AG04449 (cell line): ENCODE data around the gene HCRT.
"Not testable (repeated sequence)": the region's sequence is repeated elsewhere in the genome, so short reads cannot be mapped to it uniquely, and the experiment has no call there.

ENCODE experiments used
- CTCF ChIA-PET: fragments of 350-600 bp; formaldehyde crosslinking; extraction: SDS; loops from one replicate; lab custom pipeline; 2021; ENCODE audit warnings: antibody characterized with exemption; lab: Yijun Ruan, JAX
- POLR2A ChIA-PET: fragments of 400-600, 350-600 bp; formaldehyde crosslinking; extraction: SDS; loops from one replicate; lab custom pipeline; 2020; ENCODE audit warnings: antibody characterized with exemption, inconsistent platforms; lab: Yijun Ruan, JAX
- DNase-seq: peaks from one replicate; pipeline ENCODE4 v3.0.0-alpha.2; 2010; ENCODE audit warnings: low read depth, low spot score
- H3K4me3 ChIP-seq: 2 replicates; pipeline ENCODE4 v1.5.1; 2011; ENCODE audit warnings: low read depth, mild to moderate bottlenecking, control low read depth, low read length
- CTCF ChIP-seq: IDR thresholded peaks from one replicate; pipeline ENCODE4 v1.5.1; 2011; ENCODE audit warnings: mild to moderate bottlenecking, moderate library complexity, low read length, control low read depth, inconsistent platforms; ENCODE audit not compliant: insufficient read depth; ENCODE audit errors: missing control alignments

Gene HCRT

GRCh38 chr17:42141382-42141781 is 43.9 kb downstream of the HCRT start:
- DNase-seq, result no peak
- no peak overlapping the region for H3K4me3 ChIP-seq
- POLR2A ChIA-PET, result interaction anchor here (2.4 kb wide), 1 partner anchor 12 kb away, joined by 8 read pairs; no protein-coding TSS in a partner anchor
- CTCF ChIA-PET, result no interaction called here
- TF ChIP-seq CTCF, result no peak

- H3K4me3 ChIP-seq, result not testable (repeated sequence)
- CTCF ChIA-PET, result interaction anchor here (1.0 to 2.3 kb wide), 2 partner anchors 13 to 387 kb away, joined by 3 to 5 read pairs; no protein-coding TSS in a partner anchor
Observed at GRCh38 chr17:42140690-42141089, 44.6 kb downstream of the HCRT start.

GRCh38 chr17:42138749-42139492 is 46.3 kb downstream of the HCRT start:
- DNase-seq, result no peak
- ChIA-PET POLR2A (no interaction called here), CTCF (interaction anchor here (0.8 to 2.3 kb wide), 4 partner anchors 15 to 176 kb away, joined by 3 to 5 read pairs (median 4); partner anchors contain the start of gene KCNH4)
- no peak for TF ChIP-seq CTCF
- no peak overlapping the region for H3K4me3 ChIP-seq

More at GRCh38 chr17:42140690-42141089, 44.6 kb downstream of the HCRT start:
- POLR2A ChIA-PET, DNase-seq: not testable (repeated sequence)

- ChIA-PET POLR2A (no interaction called here), CTCF (interaction anchor here (1.1 to 1.6 kb wide), 3 partner anchors 16 to 114 kb away, joined by 3 read pairs; partner anchors contain the start of gene GHDC)
- no peak overlapping the region for H3K4me3 ChIP-seq
- DNase-seq, result no peak
- TF ChIP-seq CTCF, result no peak
Observed at GRCh38 chr17:42136654-42137051, 48.6 kb downstream of the HCRT start.

DNA sequence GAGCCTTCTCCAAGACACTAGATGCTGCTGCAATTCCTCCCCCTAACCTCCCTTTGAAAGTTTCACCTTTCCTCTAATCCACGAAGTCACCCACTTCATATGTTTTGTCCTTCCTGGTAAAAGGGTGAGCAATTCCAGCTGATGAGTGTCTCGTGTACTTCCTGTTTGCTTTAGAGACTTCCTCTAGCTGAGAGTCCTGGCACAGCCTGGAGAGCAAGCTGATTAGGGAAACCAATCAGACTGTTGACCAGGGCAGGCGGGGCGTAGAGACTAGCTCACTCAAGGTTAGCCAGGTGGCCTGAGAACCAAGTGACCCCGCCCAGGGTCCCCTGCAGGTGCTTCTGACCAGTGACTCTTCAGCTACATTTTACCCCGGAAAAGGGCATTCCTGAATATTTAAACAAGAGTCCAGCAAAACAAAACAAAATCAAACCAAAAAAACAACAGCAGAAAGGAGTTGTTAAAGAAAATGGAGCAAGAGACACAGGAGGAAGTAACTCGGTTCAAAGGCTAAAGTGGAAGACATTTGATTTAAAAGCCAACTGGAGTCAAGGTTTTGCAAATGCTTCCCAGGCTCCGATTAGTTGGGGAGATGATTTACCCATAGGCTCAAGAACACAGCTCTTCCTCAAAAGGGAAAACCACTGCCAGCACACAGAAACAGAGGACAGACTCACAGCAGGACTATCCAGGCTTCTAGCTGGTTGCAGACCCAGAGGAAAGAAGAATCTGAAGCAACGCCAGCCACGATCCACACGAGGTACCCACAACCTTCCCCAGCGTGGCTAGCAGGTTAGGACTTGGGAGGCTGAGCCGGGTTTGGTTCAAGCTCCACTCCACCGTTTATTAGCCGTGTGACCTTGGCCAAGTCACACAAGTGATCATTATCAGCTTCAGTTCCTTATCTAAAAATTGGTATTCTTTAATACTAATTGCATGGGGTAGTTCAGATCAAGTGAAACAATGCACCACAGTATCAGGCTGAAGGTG is 49.3 kb downstream of the HCRT start:
- TF ChIP-seq CTCF, result no peak
- DNase-seq, result no peak
- H3K4me3 ChIP-seq, result no peak overlapping the region
- POLR2A ChIA-PET, result no interaction called here
- CTCF ChIA-PET, result interaction anchor here (0.8 to 1.6 kb wide), 7 partner anchors 16 to 171 kb away, joined by 3 to 7 read pairs (median 3); partner anchors contain the start of gene GHDC

DNA sequence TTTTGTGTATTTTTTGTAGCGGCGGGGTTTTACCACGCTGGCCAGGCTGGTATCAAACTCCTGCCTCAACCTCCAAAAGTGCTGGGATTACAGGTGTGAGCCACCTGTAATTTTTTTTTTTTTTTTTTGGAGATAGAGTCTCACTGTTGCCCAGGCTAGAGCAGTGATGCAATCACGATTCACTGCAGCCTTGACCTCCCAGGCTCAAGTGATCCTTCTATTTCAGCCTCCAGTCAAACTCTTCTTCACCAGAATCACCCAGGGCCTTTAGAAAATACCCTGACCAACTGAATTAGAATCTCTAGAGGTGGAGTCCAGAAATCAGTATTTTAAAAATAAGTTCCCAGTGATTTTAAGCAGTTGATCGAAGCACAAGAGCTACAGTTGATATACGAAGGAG is 50.1 kb downstream of the HCRT start:
- POLR2A ChIA-PET, result no interaction called here
- H3K4me3 ChIP-seq, result no peak overlapping the region
- CTCF ChIA-PET, result interaction anchor here (1.0 to 1.5 kb wide), 4 partner anchors 17 to 170 kb away, joined by 3 to 7 read pairs (median 4); no protein-coding TSS in a partner anchor
- DNase-seq, result no peak
- TF ChIP-seq CTCF, result no peak
